Heart left ventricle (tissue), 13 donors: Measurements from ENCODE around the gene TPRN.

Source experiments
- CTCF ChIP-seq, 12 donors: fragments of 200-600 bp; sonication (generic) in 4 of 12; IDR thresholded peaks; one replicate each; pipeline versions ENCODE4 v1.5.0 to v1.8.0; 2018 to 2022; ENCODE audit warnings: antibody characterized with exemption in 12 of 12, mild to moderate bottlenecking in 5 of 12
- POLR2A ChIP-seq, 2 donors: fragments of 450-650 bp; IDR thresholded peaks; one replicate each; pipeline ENCODE4 v1.6.1; 2017; ENCODE audit warnings: antibody characterized with exemption in 2 of 2, mild to moderate bottlenecking in 2 of 2, moderate library complexity in 2 of 2
- donor health status: ischemic (EF 13 %, LVEDD 7.1; RV severe dilation, severe dysfunction).
- donor health status: DM: no; HTN: yes; CAD: no.
- donor health status: DM: no; HTN: no; CAD: no.
- donor health status: ischemic (EF 25% LVEDD 6.9; RV normal size, moderate dysfunction).
- donor health status: ischemic (EF 25% LVEDD 5.7; RV mildly dilated, moderate dysfunction).
- donor health status: ischemic (EF 35%, LVEDD 5.7; RV mildly dilated, moderate dysfunction).
- donor health status: nonischemic (EF 11% LVEDD 7.7; RV severe dilation, severe dysfunction).
- donor health status: DM: yes; HTN: yes; CAD: no.
- donor health status: PGD.
- donor health status: ischemic (EF 29% LVEDD 5.4; RV normal size, mild dysfunction).
- donor health status: nonischemic (EF 23%, LVEDD 6.1; RV moderate dilation, normal function).

- TF ChIP-seq CTCF (IDR thresholded peaks at IDR 0.05) (no peak), POLR2A (IDR thresholded peaks at IDR 0.05) (no peak)
These were observed 21.1 kb upstream of the TPRN start for GRCh38 chr9:137221506-137222111.
